LNCAP (cell line): ENCODE results near the gene RASA3.

ENCODE experiments used
- TF ChIP-seq, protein P1 (sequence below): fragments of 450-650 bp; IDR thresholded peaks from 2 replicates; pipeline ENCODE4 v1.5.1; 2017; ENCODE audit warnings: mild to moderate bottlenecking

Gene RASA3

GRCh38 chr13:114145722-114146121 is 13.3 kb upstream of the RASA3 start:
- TF ChIP-seq, protein P1, sequence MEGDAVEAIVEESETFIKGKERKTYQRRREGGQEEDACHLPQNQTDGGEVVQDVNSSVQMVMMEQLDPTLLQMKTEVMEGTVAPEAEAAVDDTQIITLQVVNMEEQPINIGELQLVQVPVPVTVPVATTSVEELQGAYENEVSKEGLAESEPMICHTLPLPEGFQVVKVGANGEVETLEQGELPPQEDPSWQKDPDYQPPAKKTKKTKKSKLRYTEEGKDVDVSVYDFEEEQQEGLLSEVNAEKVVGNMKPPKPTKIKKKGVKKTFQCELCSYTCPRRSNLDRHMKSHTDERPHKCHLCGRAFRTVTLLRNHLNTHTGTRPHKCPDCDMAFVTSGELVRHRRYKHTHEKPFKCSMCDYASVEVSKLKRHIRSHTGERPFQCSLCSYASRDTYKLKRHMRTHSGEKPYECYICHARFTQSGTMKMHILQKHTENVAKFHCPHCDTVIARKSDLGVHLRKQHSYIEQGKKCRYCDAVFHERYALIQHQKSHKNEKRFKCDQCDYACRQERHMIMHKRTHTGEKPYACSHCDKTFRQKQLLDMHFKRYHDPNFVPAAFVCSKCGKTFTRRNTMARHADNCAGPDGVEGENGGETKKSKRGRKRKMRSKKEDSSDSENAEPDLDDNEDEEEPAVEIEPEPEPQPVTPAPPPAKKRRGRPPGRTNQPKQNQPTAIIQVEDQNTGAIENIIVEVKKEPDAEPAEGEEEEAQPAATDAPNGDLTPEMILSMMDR: no peak

- TF ChIP-seq, protein P1: no peak
Measured at GRCh38 chr13:114145256-114145655, 12.8 kb upstream of the RASA3 start.

- TF ChIP-seq, protein P1: no peak
Measured at GRCh38 chr13:114144606-114145244, 12.3 kb upstream of the RASA3 start.

DNA sequence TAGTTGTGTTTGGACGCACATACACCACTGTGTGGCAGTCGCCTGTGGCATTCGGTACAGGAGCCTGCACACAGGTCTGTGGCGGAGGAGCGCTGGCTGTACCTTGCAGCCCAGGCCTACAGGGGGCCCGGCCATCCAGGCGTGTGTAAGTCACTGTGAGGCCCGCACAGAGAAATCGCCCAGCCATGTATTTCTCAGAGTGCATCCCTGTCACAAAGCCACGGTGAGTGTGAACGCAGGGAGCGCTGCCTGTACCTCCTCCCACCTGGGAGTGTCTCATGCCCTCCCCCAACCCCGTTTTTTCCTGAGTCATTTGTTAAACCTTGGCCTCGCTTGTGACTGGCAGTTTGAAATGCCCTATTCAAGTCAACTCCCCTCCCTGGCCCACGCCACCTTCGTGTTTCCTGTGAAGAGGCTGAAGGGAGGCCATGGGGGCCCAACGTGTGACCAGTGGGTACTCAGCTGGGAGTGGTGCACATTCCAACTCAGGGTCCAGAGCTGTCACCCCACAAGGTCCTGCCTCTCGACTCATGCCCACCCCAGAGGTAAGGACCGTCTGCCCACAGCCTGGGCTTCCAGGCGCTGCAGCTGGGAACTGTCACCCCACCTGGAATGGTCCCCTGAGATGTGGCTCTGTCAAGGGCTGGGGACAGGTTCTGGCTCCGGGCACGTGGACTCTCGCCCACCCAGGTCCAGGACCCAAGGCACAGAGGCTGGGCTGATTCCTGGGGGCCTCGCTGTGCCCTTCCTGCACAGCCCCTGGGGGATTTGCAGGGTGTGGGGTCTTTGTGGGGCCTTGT is 11.6 kb upstream of the RASA3 start:
- TF ChIP-seq, protein P1: no peak

DNA sequence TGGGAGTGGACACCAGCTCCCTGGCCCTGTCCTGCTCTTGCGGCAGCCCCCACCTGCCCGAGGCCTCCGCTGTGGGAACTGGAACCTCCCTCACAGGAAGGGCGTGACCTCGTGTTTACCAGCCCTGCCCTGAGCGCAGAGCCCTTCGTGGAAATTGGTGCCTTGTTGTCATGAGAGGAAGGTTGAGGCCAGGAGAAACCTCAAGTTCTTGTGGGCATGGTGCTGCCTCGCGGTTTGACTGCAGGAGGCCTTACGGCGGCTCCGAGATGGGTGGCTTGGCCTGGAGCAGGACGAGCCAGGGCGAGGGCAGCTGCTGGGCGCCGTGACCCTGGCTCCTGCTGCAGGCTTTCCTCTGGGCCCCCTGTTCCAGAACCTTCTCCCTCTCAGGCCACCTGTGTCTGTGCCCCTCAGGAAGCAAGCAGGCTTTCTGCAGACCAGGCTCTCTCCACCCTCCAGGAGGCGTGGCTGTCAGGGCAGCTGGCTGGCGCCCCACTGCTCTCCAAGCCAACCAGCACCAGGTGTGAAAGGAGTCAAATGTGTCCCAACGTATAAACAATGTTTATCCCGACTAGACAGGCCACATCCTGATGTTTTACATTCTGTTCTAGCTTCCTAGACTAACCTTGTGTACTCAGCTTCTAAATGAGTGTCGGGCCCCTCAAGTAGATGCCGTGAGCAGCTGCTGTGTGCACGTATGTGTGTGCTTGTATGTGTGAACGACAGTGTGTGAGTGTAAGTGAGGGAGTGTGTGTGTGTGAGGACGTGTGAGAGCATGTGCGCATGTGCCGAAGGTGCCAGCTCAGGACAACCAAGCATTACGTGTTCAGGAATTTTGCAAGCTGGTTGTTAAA is 10.4 kb upstream of the RASA3 start:
- TF ChIP-seq, protein P1: no peak

DNA sequence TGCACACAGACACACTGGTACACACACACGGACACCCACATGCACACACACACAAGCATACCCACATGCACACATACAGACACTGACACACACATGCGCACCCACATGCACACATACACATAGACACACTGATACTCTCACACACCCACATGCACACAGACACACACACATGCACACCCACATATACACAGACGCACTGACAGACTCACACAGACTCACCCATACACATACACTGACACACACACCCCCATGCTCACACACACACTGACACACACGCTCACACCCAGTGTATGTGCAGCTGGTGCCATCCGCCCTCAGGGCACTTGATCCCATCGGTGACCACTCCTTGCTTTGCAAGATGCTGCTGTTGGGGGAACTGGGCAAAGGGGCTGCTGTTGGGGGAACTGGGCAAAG is 9.7 kb upstream of the RASA3 start:
- TF ChIP-seq, protein P1: no peak

DNA sequence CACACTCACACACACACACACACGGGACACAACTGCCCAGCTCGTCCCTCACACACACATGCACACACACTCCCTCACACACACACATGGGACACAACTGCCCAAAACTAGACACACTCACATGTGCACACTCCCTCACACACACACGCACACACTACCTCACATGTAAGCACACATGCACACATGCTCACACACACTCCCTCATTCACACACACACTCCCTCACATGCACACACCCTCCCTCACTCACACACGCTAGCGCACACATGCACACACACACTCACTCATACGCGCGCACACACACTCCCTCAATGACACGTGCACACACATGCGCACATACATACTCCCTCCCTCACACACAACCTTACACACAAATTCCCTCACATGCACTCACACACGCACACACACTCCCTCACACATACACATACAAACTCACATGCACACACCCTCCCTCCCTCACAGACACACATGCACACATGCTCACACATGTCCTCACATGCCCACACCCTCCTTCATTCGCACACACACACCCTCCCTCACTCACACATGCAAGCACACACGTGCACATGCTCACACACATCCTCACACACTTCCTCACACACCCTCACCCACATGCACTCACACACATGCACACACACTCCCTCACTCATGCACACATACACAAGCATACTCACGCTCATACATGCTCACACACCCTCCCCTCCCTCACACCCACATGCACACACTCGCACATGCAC is 9.0 kb upstream of the RASA3 start:
- TF ChIP-seq, protein P1: no peak
